ENCODE results near the gene GSTA3.

Gene GSTA3

DNA sequence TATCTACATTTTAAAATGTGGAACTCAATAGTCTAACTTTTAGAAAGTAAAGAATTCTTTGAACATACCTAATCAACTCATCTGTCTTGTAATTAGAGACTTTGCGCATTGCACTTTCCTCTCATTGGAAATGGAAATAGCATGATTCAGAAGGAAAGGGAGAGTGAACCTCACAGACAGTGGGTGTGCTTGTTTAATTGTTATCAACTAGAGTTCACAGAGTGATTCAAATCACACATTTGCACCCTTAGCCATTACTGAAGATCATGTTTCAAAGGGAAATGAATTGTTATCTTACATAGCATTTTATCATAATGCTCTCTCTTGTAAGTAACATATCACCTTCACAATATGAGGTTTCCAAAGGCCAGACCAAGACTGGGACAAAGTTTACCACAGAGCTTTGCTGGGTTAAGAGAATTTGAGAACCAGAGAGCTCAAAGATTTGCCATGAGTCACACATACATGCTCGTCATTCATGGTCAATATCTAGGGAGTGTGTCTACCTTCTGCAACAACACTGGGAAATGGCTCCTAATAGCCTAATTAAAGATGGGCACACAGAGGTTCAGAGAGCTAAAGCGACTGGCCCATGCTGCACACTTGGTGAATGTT, 21.5 kb downstream of the GSTA3 start:
- H3K9me3 Mint-ChIP-seq: no peaks in the 10 kb centered on the region
- no peaks in the 10 kb centered on the region for H3K36me3 Mint-ChIP-seq (ENCODE audit: low read depth)
- H3K27ac Mint-ChIP-seq: no peak overlapping the region

DNA sequence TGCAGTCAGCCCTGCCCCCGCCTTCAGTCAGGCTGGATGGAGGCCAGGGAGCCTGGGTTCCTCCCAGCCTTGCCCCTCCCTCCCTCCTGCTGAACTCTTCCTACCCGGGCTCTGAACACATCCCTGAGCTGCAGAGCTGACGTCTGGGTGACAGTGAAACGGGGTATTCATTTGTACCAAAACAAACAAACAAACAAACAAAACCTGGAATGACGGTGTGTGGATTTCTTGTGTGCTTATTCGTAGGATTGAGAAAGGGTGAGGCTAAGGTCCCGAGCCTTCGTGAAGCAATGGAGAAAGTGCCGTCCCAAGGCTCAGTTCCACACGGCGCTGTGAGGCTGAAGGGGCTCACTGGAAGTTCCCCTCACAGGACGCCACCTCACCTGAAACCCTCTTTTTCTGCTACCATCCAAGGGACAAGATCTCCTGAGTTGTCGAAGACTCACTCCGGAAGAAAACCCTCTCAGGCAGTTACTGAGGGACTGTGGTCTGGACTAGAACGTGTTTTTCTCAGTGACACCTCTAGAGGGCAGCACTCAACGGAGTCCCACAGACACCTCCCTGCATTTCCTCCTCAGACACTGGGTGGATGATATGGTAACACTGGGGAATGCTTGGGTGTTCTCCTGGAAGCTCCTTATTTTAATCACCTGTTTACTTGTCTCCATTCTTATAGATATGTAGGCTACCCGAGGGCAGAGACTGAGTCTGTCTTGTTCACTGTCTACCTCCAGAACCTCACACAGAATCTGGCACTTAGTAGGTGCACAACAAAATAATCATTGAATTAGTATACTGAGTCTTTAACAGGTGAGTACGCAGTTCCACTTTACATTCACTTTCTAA, 27.3 kb downstream of the GSTA3 start:
- TF ChIP-seq, protein P1, sequence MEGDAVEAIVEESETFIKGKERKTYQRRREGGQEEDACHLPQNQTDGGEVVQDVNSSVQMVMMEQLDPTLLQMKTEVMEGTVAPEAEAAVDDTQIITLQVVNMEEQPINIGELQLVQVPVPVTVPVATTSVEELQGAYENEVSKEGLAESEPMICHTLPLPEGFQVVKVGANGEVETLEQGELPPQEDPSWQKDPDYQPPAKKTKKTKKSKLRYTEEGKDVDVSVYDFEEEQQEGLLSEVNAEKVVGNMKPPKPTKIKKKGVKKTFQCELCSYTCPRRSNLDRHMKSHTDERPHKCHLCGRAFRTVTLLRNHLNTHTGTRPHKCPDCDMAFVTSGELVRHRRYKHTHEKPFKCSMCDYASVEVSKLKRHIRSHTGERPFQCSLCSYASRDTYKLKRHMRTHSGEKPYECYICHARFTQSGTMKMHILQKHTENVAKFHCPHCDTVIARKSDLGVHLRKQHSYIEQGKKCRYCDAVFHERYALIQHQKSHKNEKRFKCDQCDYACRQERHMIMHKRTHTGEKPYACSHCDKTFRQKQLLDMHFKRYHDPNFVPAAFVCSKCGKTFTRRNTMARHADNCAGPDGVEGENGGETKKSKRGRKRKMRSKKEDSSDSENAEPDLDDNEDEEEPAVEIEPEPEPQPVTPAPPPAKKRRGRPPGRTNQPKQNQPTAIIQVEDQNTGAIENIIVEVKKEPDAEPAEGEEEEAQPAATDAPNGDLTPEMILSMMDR (IDR thresholded peaks at IDR 0.05; ENCODE audit: unreplicated experiment in 3 of 3): peak; percentile 78 to 80 (median 79)
- H3K9me3 Mint-ChIP-seq: no peaks in the 10 kb centered on the region
- peaks cover 4% of the 10 kb centered on the region for H3K27me3 Mint-ChIP-seq (ENCODE audit: low read depth)
- H3K36me3 Mint-ChIP-seq (ENCODE audit: low read depth): no peaks in the 10 kb centered on the region
- peak overlapping the region; percentile 9 to 87 (median 74) for H3K27ac Mint-ChIP-seq
- H3K4me1 Mint-ChIP-seq: peaks cover 5% of the 10 kb centered on the region
- H3K4me3 Mint-ChIP-seq: peak overlapping the region; percentile 76 to 86 (median 85)

More for the DNA sequence above, 21.5 kb downstream of the GSTA3 start:
- no peak overlapping the region for H3K4me3 Mint-ChIP-seq
- H3K4me1 Mint-ChIP-seq: no peaks in the 10 kb centered on the region
- TF ChIP-seq, protein P1 (IDR thresholded peaks at IDR 0.05; ENCODE audit: unreplicated experiment in 3 of 3): no peak
- no peaks in the 10 kb centered on the region for H3K27me3 Mint-ChIP-seq (ENCODE audit: low read depth)

DNA sequence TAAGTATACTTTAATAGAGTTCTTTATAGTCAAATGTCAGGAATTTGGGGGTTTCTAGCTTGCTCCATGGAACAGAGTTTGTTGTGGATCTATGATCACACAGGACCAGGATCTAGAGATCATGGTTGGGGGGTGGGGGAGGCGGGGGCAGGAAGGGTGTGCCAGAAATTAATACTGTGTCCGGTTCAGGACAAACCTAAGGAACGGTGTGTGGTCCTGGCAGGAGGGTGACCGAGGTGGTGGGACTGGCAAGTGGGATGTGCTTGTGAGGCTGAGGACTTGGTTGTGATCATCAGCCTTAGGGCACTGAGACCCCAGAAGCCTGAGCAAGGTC, 27.9 kb downstream of the GSTA3 start:
- TF ChIP-seq, protein P1 (IDR thresholded peaks at IDR 0.05; ENCODE audit: unreplicated experiment in 3 of 3): no peak
- Mint-ChIP-seq H3K27ac (peak overlapping the region in 1 of 3 experiments; percentile 74), H3K4me1 (peaks cover 5% of the 10 kb centered on the region), H3K27me3 (ENCODE audit: low read depth) (peaks cover 4% of the 10 kb centered on the region), H3K36me3 (ENCODE audit: low read depth) (no peaks in the 10 kb centered on the region), H3K9me3 (no peaks in the 10 kb centered on the region), H3K4me3 (peak overlapping the region; percentile 76 to 86 (median 85))

DNA sequence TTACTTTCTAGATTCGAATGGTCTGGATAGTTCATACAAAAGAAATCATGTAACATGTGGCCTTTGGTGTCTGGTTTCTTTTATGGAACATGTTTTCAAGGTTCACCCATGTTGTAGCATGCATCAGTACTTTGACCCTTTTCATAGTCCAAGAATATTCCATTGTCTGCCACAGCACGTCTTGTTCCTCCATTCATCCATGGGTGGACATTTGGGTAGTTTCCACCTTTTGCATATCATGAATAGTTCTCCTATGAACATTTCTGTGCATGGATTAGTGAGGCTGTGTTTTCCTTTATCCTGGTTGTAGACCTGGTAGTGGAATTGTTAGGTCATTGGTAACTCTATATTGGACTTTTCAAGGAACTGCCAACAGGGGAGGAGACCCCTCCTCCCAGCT, 31.7 kb downstream of the GSTA3 start:
- Mint-ChIP-seq H3K9me3 (no peaks in the 10 kb centered on the region), H3K4me1 (peaks cover 8% of the 10 kb centered on the region), H3K27ac (no peak overlapping the region), H3K4me3 (no peak overlapping the region), H3K36me3 (ENCODE audit: low read depth) (no peaks in the 10 kb centered on the region), H3K27me3 (ENCODE audit: low read depth) (peaks cover 4% of the 10 kb centered on the region)
- TF ChIP-seq, protein P1 (IDR thresholded peaks at IDR 0.05; ENCODE audit: unreplicated experiment in 3 of 3): no peak

DNA sequence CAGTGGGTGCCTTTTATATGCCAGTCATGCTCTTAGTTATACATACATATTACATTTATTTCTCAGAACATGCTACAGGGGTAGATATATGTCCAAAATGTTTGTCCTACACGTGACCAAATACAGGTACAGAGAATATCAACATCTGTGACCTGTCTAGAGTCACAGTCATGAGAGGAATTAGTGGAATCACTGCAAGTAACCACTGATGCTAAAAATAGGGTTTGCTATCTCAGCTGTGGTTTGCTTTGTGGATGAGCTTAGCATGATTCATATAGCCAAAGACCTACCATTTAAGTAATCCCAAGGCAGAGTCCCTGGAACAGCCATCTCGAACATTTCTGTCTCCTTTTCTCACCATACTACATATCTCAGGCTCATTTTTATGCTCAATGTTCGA, 32.3 kb downstream of the GSTA3 start:
- no peak overlapping the region for H3K4me3 Mint-ChIP-seq
- no peaks in the 10 kb centered on the region for H3K9me3 Mint-ChIP-seq
- no peak overlapping the region for H3K27ac Mint-ChIP-seq
- no peaks in the 10 kb centered on the region for H3K36me3 Mint-ChIP-seq (ENCODE audit: low read depth)
- H3K4me1 Mint-ChIP-seq: peaks cover 7% of the 10 kb centered on the region
- TF ChIP-seq, protein P1 (IDR thresholded peaks at IDR 0.05; ENCODE audit: unreplicated experiment in 3 of 3): no peak
- H3K27me3 Mint-ChIP-seq (ENCODE audit: low read depth): peaks cover 4% of the 10 kb centered on the region

Measured in nephron (organoid).